GM12878 (cell line): Measurements from ENCODE around the gene MED13L. TPM values are rescaled to one million over a fixed set of nuclear protein-coding genes. Genes with fewer than 3 reads are reported as not detected.

ENCODE experiments used
- ATAC-seq: fragments of 200-7000 bp; cut with Tn5 transposase; 3 replicates; pipeline ENCODE4 v1.9.1; 2020; ENCODE audit warnings: mild to moderate bottlenecking, moderate library complexity
- BruUV-seq: library from RNA; stranded (reverse); fragments of 400-500 nt; replicated peaks from 2 replicates; lab custom pipeline; 2021; lab: Mats Ljungman, UMichigan
- CTCF ChIA-PET: fragments of 300-600 bp; sonication (Branson Sonifier 250); formaldehyde crosslinking; extraction: SDS; loops from one replicate; lab custom pipeline; 2021; ENCODE audit warnings: inconsistent platforms; lab: Yijun Ruan, JAX
- POLR2A ChIA-PET: fragments of 350-600 bp; formaldehyde crosslinking; extraction: SDS; loops from one replicate; lab custom pipeline; 2021; ENCODE audit warnings: inconsistent platforms; lab: Charles Lee
- RAD21 ChIA-PET: fragments of 300-600 bp; sonication (Branson Sonifier 250); formaldehyde crosslinking; loops from one replicate; lab custom pipeline; 2023; ENCODE audit warnings: antibody characterized with exemption; ENCODE audit not compliant: unreplicated experiment; lab: Charles Lee
- SMC1A ChIA-PET: fragments of 300-600 bp; sonication (Branson Sonifier 250); formaldehyde crosslinking; loops from one replicate; lab custom pipeline; 2023; ENCODE audit not compliant: unreplicated experiment, uncharacterized antibody; lab: Charles Lee
- DNase-seq: peaks from one replicate; pipeline ENCODE4 v3.0.0-alpha.2; 2011; ENCODE audit warnings: low read depth, low spot score
- FAIRE-seq: peaks from 3 replicates; lab custom pipeline; 2011; peaks lifted over from hg19 to GRCh38; lab: Jason Lieb, UNC
- H2AFZ ChIP-seq: 2 replicates; pipeline ENCODE4 v1.6.0; 2011; ENCODE audit warnings: low read depth, low read length, control low read depth; ENCODE audit not compliant: control insufficient read depth
- H3K27ac ChIP-seq: 2 replicates; pipeline ENCODE4 v1.5.1; 2011; ENCODE audit warnings: control low read depth; ENCODE audit not compliant: control insufficient read depth, insufficient read depth
- H3K27me3 ChIP-seq, 2 experiments: replicated peaks in 1 of 2; 2 replicates each; pipeline versions ENCODE4 v1.6.0 to v1.6.1; 2011; ENCODE audit warnings: low read length in 1 of 2; ENCODE audit not compliant: control insufficient read depth in 2 of 2, insufficient read depth in 2 of 2
- H3K36me3 ChIP-seq, 2 experiments: 2 replicates each; pipeline ENCODE4 v1.5.1; 2011; ENCODE audit warnings: low read length in 1 of 2; ENCODE audit not compliant: control insufficient read depth in 2 of 2, insufficient read depth in 2 of 2
- H3K4me1 ChIP-seq: 2 replicates; pipeline ENCODE4 v1.6.1; 2011; ENCODE audit warnings: mild to moderate bottlenecking, low read length, moderate library complexity, mixed read lengths; ENCODE audit not compliant: control insufficient read depth, insufficient read depth
- H3K4me2 ChIP-seq: 2 replicates; pipeline ENCODE4 v1.6.0; 2011; ENCODE audit warnings: control low read depth; ENCODE audit not compliant: control insufficient read depth, insufficient read depth
- H3K4me3 ChIP-seq: fragments of 200-600 bp; sonication (generic); 2 replicates; pipeline ENCODE4 v1.5.1; 2016
- H3K79me2 ChIP-seq: 2 replicates; pipeline ENCODE4 v1.6.0; 2011; ENCODE audit warnings: low read length; ENCODE audit not compliant: control insufficient read depth, insufficient read depth
- H3K9ac ChIP-seq: 2 replicates; pipeline ENCODE4 v1.8.0; 2011; ENCODE audit warnings: low read length, control low read depth, mixed read lengths; ENCODE audit not compliant: control insufficient read depth, insufficient read depth
- H3K9me3 ChIP-seq: replicated peaks from 3 replicates; pipeline ENCODE4 v1.5.1; 2011; ENCODE audit warnings: mild to moderate bottlenecking, low read length; ENCODE audit not compliant: control insufficient read depth, insufficient read depth
- H4K20me1 ChIP-seq: 2 replicates; pipeline ENCODE4 v1.6.0; 2011; ENCODE audit not compliant: control insufficient read depth, insufficient read depth
- BACH1 ChIP-seq: fragments of 450-650 bp; IDR thresholded peaks from 2 replicates; pipeline ENCODE4 v1.6.1; 2017; ENCODE audit warnings: mild to moderate bottlenecking, borderline replicate concordance
- DPF2 ChIP-seq: fragments of 450-650 bp; IDR thresholded peaks from 2 replicates; pipeline ENCODE4 v1.6.1; 2017; ENCODE audit warnings: mild to moderate bottlenecking
- HDAC6 ChIP-seq: fragments of 200-600 bp; sonication (generic); IDR thresholded peaks from one replicate; pipeline ENCODE4 v1.8.0; 2017; ENCODE audit warnings: antibody characterized with exemption; ENCODE audit not compliant: unreplicated experiment
- MEF2A ChIP-seq: IDR thresholded peaks from 2 replicates; pipeline ENCODE4 v1.6.1; 2011; ENCODE audit warnings: low read depth, mild to moderate bottlenecking, low read length, moderate library complexity; ENCODE audit not compliant: insufficient read depth
- PAX8 ChIP-seq: fragments of 450-650 bp; IDR thresholded peaks from 2 replicates; pipeline ENCODE4 v1.6.1; 2017; ENCODE audit warnings: mild to moderate bottlenecking, moderate library complexity
- POLR2AphosphoS5 ChIP-seq: IDR thresholded peaks from 2 replicates; pipeline ENCODE4 v1.6.1; 2011; ENCODE audit warnings: mild to moderate bottlenecking, low read length, inconsistent platforms
- RELA ChIP-seq: fragments of 450-650 bp; IDR thresholded peaks from 2 replicates; pipeline ENCODE4 v1.8.0; 2014; ENCODE audit warnings: borderline replicate concordance; ENCODE audit not compliant: partially characterized antibody
- SP1 ChIP-seq: IDR thresholded peaks from one replicate; pipeline ENCODE4 v1.6.1; 2011; ENCODE audit warnings: low read depth, low read length
- SREBF2 ChIP-seq: IDR thresholded peaks from 2 replicates; pipeline ENCODE4 v1.6.1; 2012; ENCODE audit warnings: mild to moderate bottlenecking, low read length
- TCF7 ChIP-seq: IDR thresholded peaks from 2 replicates; pipeline ENCODE4 v1.6.1; 2014; ENCODE audit warnings: antibody characterized with exemption, borderline replicate concordance
- WGBS: methylation state at CpG from one replicate; pipeline ENCODE4 v1.1.6; 2016; ENCODE audit warnings: low lambda C conversion rate; ENCODE audit not compliant: insufficient replicate concordance, insufficient coverage; ENCODE audit errors: missing lambda C conversion rate; 5-methylcytosine and 5-hydroxymethylcytosine counted together
- in situ Hi-C: fragments of 300-500 bp; cut with MboI; formaldehyde crosslinking; loops from 9 replicates; pipeline ENCODE4 v1.14.3; 2018; ENCODE audit warnings: mixed read lengths
- intact Hi-C: fragments of 100-400 bp; cut with micrococcal nuclease; formaldehyde crosslinking; loops from one replicate; pipeline ENCODE4 v1.14.2; 2022; ENCODE audit not compliant: unreplicated experiment
- polyA plus RNA-seq, 11 experiments: library from polyadenylated mRNA; depleted of rRNA in 4 of 11; unstranded in 6 of 11; stranded (reverse) in 5 of 11; fragments of >200 nt; fragmentation: Nextera tagmentation in 4 of 11; fragmentation: Illumina TruSeq in 1 of 11; extraction: Ambion mirVana in 4 of 11; extraction: Trizol in 1 of 11; gene quantifications; 1 replicate in 1 of 11; 2 replicates in 10 of 11; pipeline versions ENCODE4 v1.2.1 to v1.2.3, GENCODE V29; 2011 to 2016; ENCODE audit warnings: inconsistent platforms in 2 of 11, missing spikeins in 2 of 11, low read depth in 1 of 11
- total RNA-seq, 4 experiments: library from RNA; depleted of rRNA in 3 of 4; stranded (reverse); fragments of >200 nt in 3 of 4; fragmentation: Illumina TruSeq in 1 of 4; extraction: Trizol in 1 of 4; gene quantifications; 2 replicates each; pipeline versions ENCODE4 v1.2.1 to v1.2.3, GENCODE V29; 2013 to 2021
- TF ChIP-seq, protein P1 (sequence below): IDR thresholded peaks from 2 replicates; pipeline ENCODE4 v1.6.1; 2012; ENCODE audit warnings: low read depth, low read length, improper control_type of control experiment
- TF ChIP-seq, protein P2 (sequence below): fragments of 450-650 bp; conservative IDR thresholded peaks from 2 replicates; pipeline ENCODE4 v1.6.1; 2017; ENCODE audit warnings: mild to moderate bottlenecking, moderate library complexity

MED13L gene
- total and polyA plus RNA-seq, 10 of the 15 experiments (the other 5 are each of a cell fraction or from before 2014, with no cell fraction given) = 3.7 to 30.1 (median 9.1) TPM

DNA sequence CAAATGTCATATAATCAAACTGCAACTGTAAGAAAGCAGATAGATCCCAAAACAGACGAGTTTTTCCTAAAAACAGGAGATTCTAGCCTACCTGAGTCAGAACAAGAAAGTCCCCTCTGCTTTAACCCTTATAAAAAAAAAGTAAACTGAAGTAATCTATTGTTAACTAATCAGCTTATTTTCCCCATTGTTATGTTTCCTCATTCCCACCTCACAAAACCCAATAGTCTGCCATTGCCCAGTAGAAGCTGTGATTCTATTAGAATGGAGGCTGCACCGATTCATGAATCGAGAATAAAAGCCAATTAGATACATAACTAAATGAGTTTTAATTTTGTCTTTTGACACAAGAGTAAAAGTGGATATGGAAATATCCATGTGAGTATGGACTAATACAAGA lies 115.4 kb downstream of the MED13L start:
- Histone ChIP-seq H3K4me2 (no peak overlapping the region), H3K79me2 (no peaks in the 10 kb centered on the region), H3K9ac (no peak overlapping the region), H2AFZ (no peak overlapping the region), H3K27ac (no peak overlapping the region), H3K36me3 (no peaks in the 10 kb centered on the region), H3K9me3 (no peaks in the 10 kb centered on the region), H3K4me1 (no peaks in the 10 kb centered on the region), H3K4me3 (no peak overlapping the region), H4K20me1 (no peaks in the 10 kb centered on the region), H3K27me3 (no peaks in the 10 kb centered on the region)
- SMC1A ChIA-PET = no interaction called here
- CTCF ChIA-PET = no interaction called here
- no peak for TF ChIP-seq RELA
- no peak for TF ChIP-seq POLR2AphosphoS5
- TF ChIP-seq, protein P1, sequence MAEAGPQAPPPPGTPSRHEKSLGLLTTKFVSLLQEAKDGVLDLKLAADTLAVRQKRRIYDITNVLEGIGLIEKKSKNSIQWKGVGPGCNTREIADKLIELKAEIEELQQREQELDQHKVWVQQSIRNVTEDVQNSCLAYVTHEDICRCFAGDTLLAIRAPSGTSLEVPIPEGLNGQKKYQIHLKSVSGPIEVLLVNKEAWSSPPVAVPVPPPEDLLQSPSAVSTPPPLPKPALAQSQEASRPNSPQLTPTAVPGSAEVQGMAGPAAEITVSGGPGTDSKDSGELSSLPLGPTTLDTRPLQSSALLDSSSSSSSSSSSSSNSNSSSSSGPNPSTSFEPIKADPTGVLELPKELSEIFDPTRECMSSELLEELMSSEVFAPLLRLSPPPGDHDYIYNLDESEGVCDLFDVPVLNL = no peak
- no peak for TF ChIP-seq DPF2
- in situ Hi-C loops (no loop called here), intact Hi-C loops (no loop called here)
- DNase-seq (no peak), ATAC-seq (no peak), FAIRE-seq (no peak)
- BruUV-seq = no TSS peak
- POLR2A ChIA-PET = interaction anchor here (0.6 kb wide), 1 partner anchor 43 kb away, joined by 6 read pairs; no protein-coding TSS in a partner anchor
- WGBS = 66% methylated on average over 3 of the region's 3 CpGs
- RAD21 ChIA-PET = no interaction called here

DNA sequence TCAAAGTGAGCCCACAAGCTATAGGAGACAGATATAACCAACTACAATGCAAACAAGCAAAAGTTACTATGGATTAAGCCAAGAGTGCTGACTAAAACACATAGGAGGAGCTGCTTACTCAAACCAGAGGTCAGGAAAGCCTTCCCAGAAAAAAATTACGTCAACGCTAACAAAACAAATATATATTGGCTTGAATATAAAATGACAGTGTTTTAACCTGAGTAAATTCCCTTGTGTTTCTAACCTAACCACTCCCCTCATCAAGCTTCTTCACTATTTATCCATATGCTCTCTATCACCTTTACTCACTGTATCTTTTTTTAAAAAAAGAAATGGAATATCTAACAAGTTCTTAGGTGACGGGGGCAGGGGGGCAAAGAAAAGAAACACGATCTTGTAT lies 115.9 kb downstream of the MED13L start:
- no peak for FAIRE-seq

More for the DNA sequence above, 115.9 kb downstream of the MED13L start:
- SMC1A ChIA-PET = no interaction called here
- Histone ChIP-seq H3K27me3 (no peaks in the 10 kb centered on the region), H4K20me1 (no peaks in the 10 kb centered on the region; the same call in 1 of the 2 replicates), H3K79me2 (no peaks in the 10 kb centered on the region), H3K27ac (no peak overlapping the region), H3K4me1 (no peaks in the 10 kb centered on the region), H3K9ac (no peak overlapping the region), H3K9me3 (no peaks in the 10 kb centered on the region), H3K4me3 (no peak overlapping the region), H2AFZ (no peak overlapping the region), H3K36me3 (no peaks in the 10 kb centered on the region), H3K4me2 (no peak overlapping the region)
- ATAC-seq (no peak), DNase-seq (no peak)
- in situ Hi-C loops = no loop called here
- no peak for TF ChIP-seq MEF2A
- TF ChIP-seq PAX8 = no peak
- TF ChIP-seq SREBF2 = no peak
- TF ChIP-seq, protein P2, sequence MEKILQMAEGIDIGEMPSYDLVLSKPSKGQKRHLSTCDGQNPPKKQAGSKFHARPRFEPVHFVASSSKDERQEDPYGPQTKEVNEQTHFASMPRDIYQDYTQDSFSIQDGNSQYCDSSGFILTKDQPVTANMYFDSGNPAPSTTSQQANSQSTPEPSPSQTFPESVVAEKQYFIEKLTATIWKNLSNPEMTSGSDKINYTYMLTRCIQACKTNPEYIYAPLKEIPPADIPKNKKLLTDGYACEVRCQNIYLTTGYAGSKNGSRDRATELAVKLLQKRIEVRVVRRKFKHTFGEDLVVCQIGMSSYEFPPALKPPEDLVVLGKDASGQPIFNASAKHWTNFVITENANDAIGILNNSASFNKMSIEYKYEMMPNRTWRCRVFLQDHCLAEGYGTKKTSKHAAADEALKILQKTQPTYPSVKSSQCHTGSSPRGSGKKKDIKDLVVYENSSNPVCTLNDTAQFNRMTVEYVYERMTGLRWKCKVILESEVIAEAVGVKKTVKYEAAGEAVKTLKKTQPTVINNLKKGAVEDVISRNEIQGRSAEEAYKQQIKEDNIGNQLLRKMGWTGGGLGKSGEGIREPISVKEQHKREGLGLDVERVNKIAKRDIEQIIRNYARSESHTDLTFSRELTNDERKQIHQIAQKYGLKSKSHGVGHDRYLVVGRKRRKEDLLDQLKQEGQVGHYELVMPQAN = no peak
- TF ChIP-seq TCF7 = no peak
- TF ChIP-seq HDAC6 = no peak
- no peak for TF ChIP-seq BACH1
- no peak for TF ChIP-seq SP1
- POLR2A ChIA-PET = no interaction called here
- WGBS = 92% methylated on average over 4 of the region's 4 CpGs
- BruUV-seq = no TSS peak
- intact Hi-C loops = no loop called here
- CTCF ChIA-PET = no interaction called here
- RAD21 ChIA-PET = no interaction called here
